AG08395 (cell line): ENCODE data around the gene ARNT2.

Experiments used
- DNase-seq: peaks from one replicate; pipeline ENCODE4 v3.0.0; 2012; ENCODE audit warnings: mixed read lengths, low spot score

ARNT2 gene

DNA sequence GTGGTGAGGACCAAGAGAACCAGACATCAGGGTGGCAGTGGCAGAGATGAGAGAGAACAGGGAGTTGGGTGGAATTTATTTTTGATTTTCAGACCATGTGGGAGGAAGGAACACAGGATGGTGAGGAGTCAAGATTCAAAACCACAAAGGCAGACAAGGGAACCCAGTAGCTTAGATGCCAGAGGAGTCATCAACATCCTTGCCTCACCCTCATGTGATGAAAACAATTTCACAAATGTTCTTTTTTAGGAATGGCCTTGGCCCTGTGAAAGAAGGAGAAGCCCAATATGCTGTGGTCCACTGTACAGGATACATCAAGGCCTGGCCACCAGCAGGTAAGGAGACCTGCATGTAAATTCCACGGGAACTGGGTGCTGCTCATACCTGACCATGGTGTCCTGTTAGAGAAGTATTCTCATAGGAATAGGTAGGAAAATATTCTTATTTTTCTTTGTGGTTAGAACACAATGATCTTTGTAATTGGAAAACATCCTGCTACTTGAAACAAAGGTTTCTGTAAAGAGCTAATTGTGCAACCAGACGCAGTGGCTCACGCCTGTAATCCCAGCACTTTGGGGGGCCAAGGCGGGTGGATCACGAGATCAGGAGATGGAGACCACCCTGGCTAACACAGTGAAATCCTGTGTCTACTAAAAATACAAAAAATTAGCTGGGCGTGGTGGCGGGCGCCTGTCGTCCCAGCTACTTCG lies 110.0 kb downstream of the ARNT2 start:
- peak; percentile 85 for DNase-seq

DNA sequence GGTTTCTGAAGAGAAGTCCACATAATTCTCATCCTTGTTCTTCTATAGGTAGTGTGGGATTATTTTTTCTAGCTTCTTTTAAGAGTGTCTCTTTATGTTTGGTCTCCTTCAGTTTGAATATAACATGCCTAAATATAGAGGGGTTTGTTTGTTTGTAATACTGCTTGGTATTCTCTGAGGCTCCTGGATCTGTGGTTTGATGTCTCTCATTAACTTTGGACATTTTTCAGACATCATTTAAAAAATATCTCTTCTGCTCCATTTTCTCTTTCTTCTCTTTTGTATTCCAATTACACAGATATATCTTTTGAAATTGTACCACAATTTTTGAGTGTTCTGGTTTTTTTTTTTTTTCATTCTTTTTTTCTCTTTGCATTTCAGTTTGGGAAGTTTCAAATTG lies 113.1 kb downstream of the ARNT2 start:
- DNase-seq = no peak

DNA sequence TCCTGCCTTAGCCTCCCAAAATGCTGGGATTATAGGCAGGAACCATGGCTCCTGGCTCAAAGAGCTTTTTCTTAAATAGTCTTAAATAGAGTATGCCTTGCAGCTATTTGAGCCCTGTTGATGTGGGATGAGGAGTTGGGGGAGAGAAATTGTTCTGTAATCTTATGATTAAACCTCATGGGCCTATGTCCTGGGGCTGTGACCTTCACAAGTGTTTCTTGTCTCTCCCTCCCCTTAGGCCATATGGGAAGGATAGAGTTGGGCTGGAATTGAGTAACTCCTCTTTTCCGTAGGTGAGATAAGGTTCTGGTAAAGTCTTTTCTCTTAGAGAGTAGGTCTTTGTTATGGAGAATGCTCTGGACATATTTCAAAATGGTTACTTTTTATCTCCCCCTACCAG lies 114.3 kb downstream of the ARNT2 start:
- DNase-seq = no peak

DNA sequence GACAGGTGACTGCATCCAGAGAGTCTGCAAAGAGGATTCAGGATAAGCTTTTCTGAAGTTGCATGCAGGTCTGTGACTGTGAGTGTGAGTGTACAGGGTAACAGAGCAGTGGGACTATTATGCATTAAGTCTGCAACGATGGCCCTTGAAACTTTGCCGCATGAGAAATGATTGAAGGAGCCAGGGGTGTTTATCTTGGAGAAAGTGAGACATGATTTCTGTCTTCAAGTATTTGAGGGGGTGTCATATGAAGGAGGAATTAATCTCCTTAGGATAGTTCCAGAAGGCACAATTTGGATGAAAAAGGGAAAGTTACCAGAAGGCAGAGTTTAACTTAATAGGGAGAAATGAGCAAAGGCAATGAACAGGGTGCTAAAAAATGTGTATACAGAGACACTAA lies 119.6 kb downstream of the ARNT2 start:
- DNase-seq = no peak

DNA sequence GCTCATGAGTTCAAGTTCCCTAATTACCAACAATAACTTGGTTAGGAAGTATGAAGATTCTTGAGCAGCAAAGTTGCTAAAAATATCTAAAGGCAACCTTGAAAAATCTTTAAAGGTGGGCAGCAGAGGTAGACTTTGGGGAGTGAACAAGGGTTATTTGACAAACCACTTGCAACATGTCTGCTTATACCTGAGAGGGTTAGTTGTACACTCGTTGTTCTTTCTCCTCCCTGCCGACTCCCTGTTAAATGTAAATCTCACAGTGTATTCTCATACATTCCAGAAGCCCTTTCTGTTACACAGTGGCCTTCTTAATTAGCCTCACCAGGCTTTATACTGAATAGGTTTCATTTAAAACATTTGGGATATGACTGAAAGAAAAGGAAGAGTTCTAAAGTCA lies 121.7 kb downstream of the ARNT2 start:
- DNase-seq = no peak

DNA sequence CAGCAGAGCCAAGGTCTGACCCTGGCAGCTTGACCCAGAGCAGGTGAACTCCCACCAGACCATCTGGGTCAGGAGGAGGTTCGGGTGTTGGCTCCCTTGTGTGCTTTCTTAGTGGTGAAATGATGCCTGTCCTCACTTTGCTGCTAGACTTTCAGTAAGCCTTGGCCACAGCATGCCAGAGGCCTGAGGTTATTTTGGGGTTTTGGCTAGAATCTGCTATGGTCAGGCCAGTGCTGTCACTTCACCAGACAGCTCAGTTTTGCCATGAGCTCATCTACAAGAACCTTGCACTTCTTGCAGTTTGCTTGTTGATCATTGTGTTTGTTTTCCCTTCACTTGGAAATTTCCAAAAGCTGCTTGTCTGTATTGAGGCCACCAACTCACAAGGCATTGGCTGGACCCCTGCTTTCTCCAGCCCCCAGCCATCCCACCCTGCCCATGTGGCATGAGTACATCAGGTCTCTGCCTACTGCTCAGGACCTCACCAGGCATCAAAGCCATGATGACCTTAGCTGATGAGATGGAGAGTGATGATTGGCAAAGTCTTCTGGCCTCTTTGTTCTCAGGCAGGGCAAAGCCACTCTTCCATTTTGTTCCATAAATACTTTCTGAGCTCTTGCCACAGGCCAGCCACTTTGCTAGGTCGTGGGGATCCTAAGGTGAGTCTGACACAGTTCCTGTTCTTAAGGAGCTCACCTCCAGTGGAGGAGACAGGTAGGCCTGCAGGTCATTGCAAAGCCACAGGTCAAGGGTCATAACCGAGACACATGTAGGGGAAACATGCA lies 122.6 kb downstream of the ARNT2 start:
- DNase-seq = peak; percentile 93

DNA sequence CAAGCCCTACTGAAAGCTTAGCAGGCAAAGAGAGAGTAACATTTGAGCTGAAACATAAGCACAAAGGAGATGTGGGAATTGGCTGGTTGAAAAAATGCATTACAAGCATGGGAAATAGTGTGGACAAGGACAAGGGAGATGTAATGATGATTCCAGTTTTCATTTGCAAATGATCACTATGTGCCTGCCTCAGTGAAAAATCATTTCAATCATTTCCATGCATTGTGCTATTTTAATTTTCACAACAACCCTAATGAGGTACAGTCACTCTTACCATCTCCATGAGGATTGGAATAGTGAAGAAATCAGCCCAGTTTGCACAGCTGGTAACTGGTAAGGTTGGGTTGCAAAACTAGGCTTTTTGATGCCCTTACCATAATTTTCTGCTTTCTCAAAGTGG lies 123.2 kb downstream of the ARNT2 start:
- no peak for DNase-seq

DNA sequence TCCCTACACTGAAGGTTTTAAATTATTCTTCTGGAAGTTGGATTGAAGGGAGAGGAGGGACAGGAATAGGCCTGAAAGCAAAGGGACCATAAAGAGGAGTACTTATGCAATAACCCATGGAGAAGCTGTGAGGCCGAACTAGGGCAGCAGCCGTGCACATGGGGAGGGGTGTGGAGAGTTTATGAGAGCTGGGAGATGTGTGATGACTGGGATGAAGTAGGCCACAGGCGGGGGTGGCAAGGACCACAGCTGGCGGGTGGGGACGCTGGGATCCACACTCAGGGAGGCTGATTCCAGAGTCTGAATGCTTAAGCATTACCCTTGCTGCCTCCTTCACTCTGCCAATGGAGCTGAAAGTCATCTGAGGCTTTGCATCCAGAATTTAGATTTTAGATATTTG lies 123.8 kb downstream of the ARNT2 start:
- no peak for DNase-seq

DNA sequence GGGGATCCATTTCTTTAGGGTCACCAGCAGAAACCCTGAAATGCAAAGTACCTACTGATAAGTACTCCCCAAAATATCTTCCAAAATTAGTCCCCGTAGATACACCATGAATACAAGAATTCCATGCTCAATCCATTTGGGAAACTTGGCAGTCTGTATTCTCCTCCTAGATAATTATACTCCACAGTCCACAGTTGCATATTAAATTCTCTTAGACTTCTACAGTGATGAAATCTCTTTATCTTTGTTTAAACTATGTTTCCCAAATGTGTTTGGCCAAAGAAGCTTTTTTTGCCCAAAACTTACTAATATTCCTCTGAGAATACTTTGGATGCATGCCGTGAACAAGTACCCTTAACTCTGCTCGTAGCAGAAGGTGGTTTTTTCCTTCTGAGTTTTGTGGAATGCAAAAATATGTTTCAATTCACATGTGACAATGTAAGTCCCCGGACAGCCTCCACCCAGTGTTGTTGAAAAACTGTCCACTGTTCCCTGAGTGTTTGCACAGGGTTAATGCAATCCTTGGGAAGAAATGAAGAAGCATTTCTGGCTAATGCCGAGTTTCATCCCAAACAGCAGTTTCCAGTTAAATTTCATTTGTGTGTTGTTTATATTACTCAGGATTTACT lies 126.7 kb downstream of the ARNT2 start:
- DNase-seq = peak; percentile 68

DNA sequence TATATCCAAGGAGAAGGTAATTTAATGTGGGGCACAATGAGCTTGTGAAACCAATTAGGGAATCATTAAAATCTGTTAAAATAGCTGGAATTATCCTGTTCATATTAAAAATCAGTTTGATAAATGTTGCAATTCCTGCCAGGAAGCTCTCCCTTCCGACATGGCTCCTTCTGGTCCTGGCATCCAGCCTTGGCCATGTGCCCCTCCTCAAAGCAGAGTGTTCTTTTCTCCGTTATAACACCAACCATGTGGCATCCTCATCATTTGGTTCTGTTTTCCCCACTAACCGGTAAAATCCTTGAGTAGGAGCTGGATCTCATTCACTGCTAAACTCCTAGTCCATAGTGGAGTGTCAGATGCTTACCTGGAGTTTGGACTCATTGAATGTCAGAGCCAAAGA lies 127.2 kb downstream of the ARNT2 start:
- DNase-seq = peak; percentile 22

DNA sequence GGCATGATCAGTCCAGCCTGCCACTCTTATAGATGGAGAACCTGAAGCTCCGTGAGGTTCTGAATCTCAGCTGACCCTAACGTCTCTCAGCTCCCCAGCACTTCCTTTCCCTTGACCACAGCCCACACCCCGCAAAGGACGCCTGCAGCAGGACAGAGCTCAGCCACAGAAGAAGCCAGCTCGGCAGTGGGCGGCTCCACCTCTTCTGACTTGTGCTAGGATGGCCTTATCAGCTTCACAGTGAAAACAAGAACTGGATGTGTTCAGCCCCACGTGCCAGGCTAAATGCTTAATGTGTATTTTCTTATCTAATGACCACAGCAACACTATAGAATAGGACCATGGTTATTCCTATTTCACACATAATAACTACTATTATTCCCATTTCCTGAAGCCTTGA lies 127.6 kb downstream of the ARNT2 start:
- DNase-seq = no peak

DNA sequence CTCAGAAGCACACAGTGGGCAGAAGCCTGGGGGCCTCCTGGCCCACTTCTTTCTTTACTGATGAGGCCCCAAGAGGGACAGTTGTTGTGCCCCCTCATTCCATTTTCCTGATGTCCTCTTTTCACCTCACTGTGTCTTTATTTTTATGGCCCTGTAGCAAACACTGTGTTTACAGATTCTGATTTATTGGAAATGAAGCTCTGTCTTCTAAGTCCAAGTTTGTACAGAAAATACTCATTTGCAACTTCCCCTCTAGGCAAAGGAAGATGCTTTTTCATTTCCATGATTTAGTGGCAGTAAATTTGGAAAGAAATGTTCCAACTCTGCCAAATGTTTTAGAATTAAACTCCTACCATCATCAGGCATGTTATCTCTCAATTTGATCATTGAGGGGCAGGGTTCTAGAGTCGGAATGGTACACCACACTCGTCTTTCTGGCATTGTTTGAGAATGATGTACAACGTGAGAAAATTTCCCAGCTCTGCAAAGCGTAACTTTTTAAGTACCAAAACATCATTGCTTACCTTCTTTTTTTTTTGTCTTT lies 129.7 kb downstream of the ARNT2 start:
- peak; percentile 28 for DNase-seq

DNA sequence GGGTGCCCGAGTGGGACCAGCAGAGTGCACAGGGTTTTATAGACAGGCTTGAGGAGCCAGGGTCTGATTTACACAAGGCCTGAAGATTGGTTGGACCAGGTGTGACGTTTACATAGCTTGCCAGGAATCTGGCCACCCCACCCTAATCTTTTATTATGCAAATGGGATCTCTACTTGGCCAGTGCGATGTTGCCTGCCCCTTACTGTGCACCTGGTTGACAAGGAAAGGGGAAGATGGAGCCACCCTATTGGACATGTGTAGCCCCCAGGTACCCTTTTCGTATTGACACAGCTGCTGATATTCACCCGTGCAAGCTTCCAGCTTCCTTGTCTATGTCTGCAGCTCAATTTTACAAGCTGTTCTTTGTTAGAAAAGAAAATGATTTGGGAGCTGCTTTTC lies 132.0 kb downstream of the ARNT2 start:
- no peak for DNase-seq

DNA sequence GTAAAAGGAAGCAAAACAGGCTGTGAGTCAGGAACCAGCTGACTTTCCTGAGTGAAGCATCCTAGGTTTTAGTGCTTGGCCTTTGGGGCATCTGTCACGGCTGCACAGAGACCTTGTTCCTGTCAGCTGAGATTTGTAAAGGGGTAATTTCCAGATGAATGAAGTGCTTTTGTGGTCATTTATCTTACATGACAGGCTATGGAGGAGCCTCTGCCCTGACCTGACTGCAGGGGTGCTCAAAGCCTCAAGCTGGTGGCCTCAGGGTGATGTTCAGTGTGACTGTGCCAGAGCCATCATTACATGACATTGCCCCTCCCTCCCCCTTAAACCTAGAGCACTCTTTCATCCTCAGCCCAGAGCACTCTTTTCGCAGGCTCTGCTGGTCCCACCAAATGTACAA lies 132.5 kb downstream of the ARNT2 start:
- no peak for DNase-seq

DNA sequence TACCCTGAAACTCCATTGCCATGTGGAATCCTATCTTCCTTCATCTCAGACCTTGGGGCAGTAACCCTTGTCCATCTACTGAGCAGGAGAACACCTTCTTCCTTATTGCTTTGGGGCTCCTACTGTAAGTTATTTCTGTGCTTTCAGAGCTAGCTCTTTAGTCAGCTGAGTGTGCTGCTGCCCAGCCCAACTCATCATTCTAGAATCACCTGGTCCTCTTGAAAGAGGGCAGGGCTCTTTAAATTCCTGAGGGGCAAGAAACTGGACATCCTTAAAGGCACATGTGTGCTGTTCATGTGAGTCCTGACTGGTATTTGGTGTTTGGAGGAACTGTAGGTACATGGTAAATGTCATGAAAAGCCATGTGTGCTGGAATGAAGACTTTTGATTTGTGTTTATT lies 140.9 kb downstream of the ARNT2 start:
- DNase-seq = no peak

DNA sequence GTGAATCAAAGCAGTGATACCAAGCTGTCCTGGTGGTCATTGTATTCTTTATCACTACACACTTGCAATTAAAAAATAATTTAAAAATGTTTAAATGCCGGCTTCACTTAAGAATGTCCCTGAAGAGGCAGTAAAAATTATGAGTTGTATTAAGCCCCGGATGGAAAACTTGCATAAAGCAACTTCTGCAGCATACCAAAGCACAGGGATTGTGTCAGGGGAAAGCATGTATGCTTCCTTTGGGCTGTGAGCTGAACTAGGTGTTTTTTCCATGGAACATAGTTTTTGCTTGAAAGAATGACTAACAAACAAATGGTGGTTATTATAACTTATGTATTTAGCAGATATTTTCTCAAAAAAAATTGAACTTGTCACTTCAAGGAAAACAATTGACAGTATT lies 143.1 kb downstream of the ARNT2 start:
- no peak for DNase-seq

DNA sequence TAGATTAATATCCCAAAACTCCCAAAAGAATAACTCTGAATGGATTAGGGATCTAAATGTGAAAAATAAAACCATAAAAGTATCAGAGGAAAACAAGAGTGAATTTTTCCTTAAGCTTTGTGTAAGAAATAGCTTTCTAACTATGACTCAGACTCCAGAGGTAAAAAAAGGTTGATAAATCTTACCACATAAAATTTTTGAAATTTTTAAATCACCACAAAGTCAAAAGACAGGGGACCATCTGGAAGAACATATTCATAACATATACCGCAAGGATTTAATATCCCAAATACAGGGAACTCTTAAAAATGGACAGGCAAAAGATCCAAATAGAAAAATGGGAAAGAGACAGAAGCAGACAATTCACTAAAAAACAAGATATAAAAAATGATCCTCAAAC lies 145.0 kb downstream of the ARNT2 start:
- peak; percentile 53 for DNase-seq

DNA sequence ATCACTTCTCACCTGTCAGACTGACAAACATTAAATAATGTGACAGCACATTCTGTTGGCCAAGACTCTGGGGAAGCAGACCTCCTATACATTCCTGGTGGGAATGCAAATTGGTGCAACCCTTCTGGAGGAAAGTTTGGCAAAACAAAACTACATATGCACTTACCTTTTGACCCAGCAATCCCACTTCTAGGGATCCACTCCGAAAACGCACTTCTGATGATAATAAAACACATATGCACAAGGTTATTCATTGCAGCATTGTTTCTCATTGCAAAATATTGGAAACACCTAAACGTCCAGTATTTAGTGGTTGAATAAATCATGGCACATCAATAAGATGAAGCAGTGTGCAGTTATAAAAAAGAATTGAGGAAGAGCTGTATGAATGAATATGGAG lies 145.5 kb downstream of the ARNT2 start:
- no peak for DNase-seq

DNA sequence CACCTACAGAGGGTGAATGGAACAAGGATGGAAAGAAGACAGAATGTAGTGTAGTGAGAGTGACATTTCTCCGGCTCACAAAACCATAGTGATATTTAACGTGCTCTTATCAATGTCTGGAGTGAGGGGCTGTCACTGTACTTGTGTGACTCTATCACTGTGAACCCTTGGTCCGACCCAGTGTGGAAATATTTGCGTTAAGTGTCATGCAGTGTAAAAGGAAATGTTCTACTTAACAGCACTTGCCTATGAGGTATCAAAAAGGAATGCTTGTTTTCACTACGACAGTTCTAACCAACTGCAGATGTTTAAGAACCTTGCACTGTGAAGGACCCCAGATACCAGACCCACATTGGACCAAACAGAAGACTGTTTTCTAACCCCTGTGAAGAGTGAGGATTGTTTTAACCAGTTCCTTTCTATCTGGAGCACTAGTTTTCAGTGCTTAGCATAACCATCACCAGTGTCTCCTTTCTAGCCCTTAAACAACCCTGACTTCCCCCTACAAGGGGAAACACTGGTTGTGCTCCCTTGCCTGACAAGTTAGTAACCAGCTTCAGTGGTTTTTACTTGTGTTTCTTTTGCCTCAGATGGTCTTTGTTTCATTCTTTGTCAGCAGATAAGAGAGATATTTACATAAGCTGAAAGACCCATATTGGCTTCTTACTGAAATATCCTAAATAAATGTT lies 146.2 kb downstream of the ARNT2 start:
- peak; percentile 74 for DNase-seq

DNA sequence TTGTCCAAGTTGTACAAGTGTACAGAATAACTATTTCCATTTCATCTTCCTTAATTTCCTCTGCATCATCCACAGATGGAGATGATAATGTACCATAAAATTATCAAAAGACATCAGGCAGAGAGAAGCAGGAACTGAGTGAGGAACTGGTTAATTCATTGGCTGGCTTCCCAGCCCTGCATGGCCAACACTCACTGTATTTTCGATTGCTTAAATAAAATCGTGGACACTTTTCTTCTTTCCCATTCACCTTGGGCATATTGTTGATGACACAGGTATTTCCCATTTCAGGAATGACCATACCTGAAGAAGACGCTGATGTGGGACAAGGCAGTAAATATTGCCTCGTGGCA lies 146.7 kb downstream of the ARNT2 start:
- no peak for DNase-seq

DNA sequence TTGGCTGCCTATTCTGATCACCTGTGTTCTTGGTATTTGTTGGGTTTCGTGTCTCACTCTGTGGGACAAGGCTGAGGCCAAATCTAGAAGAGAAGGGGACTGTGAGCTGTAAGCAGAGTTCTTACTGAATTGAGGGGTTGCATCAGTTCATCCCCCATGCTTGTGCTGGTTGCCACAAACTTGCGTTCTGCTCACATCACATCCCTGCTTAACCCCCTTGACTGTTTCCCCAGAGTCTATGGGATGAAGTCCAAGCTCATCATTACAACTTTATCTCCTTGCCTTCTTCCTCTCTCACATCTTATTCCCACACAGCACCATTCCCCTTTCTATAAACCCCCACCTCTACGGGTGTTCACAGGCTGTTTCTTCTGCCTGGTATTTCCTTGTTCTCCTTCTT lies 147.2 kb downstream of the ARNT2 start:
- DNase-seq = no peak

DNA sequence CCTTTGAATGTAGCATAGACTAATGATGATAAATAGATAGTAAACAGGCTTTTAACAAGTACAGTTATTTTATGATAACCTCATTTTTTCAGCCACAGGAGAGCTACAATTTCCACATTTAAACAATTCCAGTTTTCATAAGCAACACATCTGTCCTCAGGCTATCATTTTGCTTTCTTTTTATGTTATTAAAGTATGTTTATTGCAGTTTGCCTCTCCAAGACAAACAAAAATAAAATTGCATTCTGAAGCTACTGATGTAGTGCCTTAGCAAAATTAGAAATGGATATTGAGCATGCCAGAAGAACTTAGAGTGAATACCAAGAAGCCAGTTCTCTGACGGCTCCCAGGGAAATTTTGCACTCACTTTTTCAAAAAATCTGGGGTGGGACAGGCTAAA lies 150.4 kb downstream of the ARNT2 start:
- DNase-seq = no peak
